IPS DF 6.9 (cell line): ENCODE measurements around the gene MYOZ3.

ENCODE experiments used
- DNase-seq: peaks from one replicate; pipeline ENCODE4 v3.0.0-alpha.2; 2013; ENCODE audit warnings: low read depth, low spot score
- H3K27ac ChIP-seq: one replicate; pipeline ENCODE4 v1.5.1; 2013; ENCODE audit warnings: low read length, control low read depth
- H3K27me3 ChIP-seq: 2 replicates; pipeline ENCODE4 v1.6.1; 2013; ENCODE audit warnings: mild to moderate bottlenecking, low read length; ENCODE audit not compliant: control insufficient read depth, insufficient read depth
- H3K36me3 ChIP-seq: 2 replicates; pipeline ENCODE4 v1.6.1; 2013; ENCODE audit warnings: low read length; ENCODE audit not compliant: control insufficient read depth, insufficient read depth
- H3K4me1 ChIP-seq: 2 replicates; pipeline ENCODE4 v1.6.1; 2013; ENCODE audit warnings: low read length; ENCODE audit not compliant: control insufficient read depth, insufficient read depth
- H3K4me3 ChIP-seq: 2 replicates; pipeline ENCODE4 v1.5.1; 2013; ENCODE audit warnings: mild to moderate bottlenecking, low read length
- H3K9me3 ChIP-seq: 2 replicates; pipeline ENCODE4 v1.6.1; 2013; ENCODE audit warnings: low read length, inconsistent platforms; ENCODE audit not compliant: control insufficient read depth, insufficient read depth
- WGBS: extraction: QIAGEN DNeasy Blood & Tissue Kit; methylation state at CpG from one replicate; pipeline ENCODE4 v1.1.7; 2013; ENCODE audit warnings: mixed read lengths, missing lambda C conversion rate; ENCODE audit not compliant: insufficient read length, insufficient coverage; 5-methylcytosine and 5-hydroxymethylcytosine counted together

The MYOZ3 gene

GRCh38 chr5:150618588-150619281 is 42.3 kb upstream of the MYOZ3 start:
- Histone ChIP-seq H3K27me3 (peaks cover under 1% of the 10 kb centered on the region; the same call in 1 of the 2 replicates), H3K9me3 (no peaks in the 10 kb centered on the region), H3K36me3 (no peaks in the 10 kb centered on the region), H3K4me3 (no peak overlapping the region), H3K27ac (no peak overlapping the region), H3K4me1 (0 out of 2 replicates have a peak, but pooled peaks cover 3% of the 10 kb centered on the region)
- WGBS: no CpG with 5 or more reads among the region's 17 CpGs
- no peak for DNase-seq

DNA sequence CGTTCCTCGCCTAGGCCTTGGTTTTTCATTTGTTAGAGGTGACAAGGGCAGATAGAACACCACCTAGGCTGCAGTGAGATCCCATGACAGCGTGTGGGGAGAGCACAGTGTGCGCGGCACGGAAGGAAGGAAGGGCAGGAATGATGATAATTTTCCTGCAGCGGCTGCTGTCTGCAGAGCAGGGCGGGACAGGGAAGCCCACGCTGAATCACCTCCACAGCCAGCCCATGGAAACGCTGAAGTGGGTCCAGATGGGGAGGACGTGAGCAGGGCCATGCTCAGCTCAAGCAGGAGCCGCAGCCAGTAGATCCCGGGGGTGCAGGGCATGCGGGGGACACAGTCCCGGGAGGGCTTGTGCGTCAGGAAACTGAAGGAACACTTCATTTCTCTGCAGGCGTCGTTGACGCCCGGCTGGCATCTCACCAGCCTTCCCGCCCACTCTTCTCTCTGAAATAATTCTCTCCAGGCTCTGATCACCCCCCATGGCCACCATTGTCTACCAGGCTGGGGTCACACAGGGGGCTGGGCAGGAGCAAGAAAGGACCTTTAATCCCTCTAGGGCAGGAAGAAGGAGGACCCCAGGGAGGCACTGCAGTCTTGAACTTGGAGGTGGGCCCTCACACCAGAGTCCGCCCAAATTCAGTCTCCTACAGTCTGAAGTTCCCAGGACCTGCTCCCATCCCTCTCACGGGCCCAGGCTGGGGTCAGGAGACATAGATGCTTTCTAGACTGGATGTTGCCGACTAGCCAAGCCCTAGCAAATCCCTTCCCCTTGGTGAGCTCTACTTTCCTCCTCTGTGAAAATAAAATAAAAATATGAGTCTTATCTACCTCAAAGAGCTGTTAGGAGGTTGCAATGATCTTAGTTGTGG is 41.5 kb upstream of the MYOZ3 start:
- DNase-seq: no peak

GRCh38 chr5:150621301-150621700 is 39.8 kb upstream of the MYOZ3 start:
- Histone ChIP-seq H3K9me3 (no peaks in the 10 kb centered on the region), H3K36me3 (no peaks in the 10 kb centered on the region), H3K27me3 (peaks cover 3% of the 10 kb centered on the region; the same call in 1 of the 2 replicates), H3K4me1 (peaks cover 3% of the 10 kb centered on the region), H3K4me3 (no peak overlapping the region), H3K27ac (no peak overlapping the region)
- no CpG with 5 or more reads among the region's 5 CpGs for WGBS
- DNase-seq: no peak

More for the DNA sequence above, 41.5 kb upstream of the MYOZ3 start:
- WGBS: no CpG with 5 or more reads among the region's 24 CpGs
- H3K27ac ChIP-seq: no peak overlapping the region
- no peaks in the 10 kb centered on the region for H3K9me3 ChIP-seq
- no peaks in the 10 kb centered on the region for H3K36me3 ChIP-seq
- H3K27me3 ChIP-seq: peaks cover 3% of the 10 kb centered on the region; the same call in 1 of the 2 replicates
- no peak overlapping the region for H3K4me3 ChIP-seq
- no peaks in the 10 kb centered on the region for H3K4me1 ChIP-seq

GRCh38 chr5:150622157-150622556 is 38.9 kb upstream of the MYOZ3 start:
- Histone ChIP-seq H3K9me3 (no peaks in the 10 kb centered on the region), H3K4me1 (peaks cover 3% of the 10 kb centered on the region), H3K4me3 (no peak overlapping the region), H3K36me3 (no peaks in the 10 kb centered on the region), H3K27me3 (peaks cover 3% of the 10 kb centered on the region; the same call in 1 of the 2 replicates), H3K27ac (no peak overlapping the region)
- DNase-seq: no peak
- no CpG with 5 or more reads among the region's 2 CpGs for WGBS

DNA sequence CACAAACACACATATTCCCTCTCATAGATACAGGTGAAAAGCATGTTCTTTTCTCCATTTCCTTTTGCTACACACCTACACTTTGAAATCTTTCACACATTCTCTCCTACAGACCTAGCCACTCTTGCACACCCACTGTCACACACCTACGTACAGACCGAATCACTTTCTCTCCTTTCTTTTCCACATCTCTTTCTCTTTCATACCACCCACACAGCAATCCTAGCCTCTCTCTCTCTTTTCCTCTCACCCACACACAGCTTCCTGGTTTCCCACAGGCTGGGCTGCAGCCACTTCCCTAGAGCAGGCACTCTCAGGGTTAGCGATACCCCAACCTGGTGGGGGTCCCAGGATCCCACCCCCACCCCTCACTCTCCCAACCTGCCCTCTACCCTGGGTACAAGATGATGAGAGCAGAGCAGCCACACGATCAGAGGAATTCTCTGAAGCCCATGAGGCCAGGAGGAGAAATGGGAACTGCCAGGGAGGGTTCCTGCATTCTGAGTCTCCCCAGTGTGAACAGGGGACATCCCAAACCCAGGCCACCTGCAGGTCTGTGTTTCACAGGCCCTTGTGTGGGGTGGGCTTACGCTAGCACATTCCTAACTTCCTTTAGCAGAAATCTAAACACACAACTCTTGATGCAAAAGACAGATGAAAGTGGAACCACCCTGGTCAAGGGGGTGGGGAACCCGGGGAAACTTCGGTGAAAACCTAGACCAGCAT is 37.7 kb upstream of the MYOZ3 start:
- Histone ChIP-seq H3K27ac (no peak overlapping the region), H3K4me1 (peaks cover 3% of the 10 kb centered on the region), H3K9me3 (no peaks in the 10 kb centered on the region), H3K4me3 (no peak overlapping the region), H3K27me3 (peaks cover 3% of the 10 kb centered on the region; the same call in 1 of the 2 replicates), H3K36me3 (no peaks in the 10 kb centered on the region)
- DNase-seq: no peak
- WGBS: 100% methylated on average over 2 of the region's 7 CpGs

- Histone ChIP-seq H3K4me3 (no peak overlapping the region; the same call in 1 of the 2 replicates), H3K36me3 (no peaks in the 10 kb centered on the region), H3K27me3 (peaks cover 3% of the 10 kb centered on the region; the same call in 1 of the 2 replicates), H3K4me1 (peaks cover 3% of the 10 kb centered on the region), H3K9me3 (no peaks in the 10 kb centered on the region), H3K27ac (no peak overlapping the region)
- no CpG with 5 or more reads among the region's 5 CpGs for whole genome bisulfite sequencing
- DNase-seq: no peak
Measured at GRCh38 chr5:150623878-150624216, 37.2 kb upstream of the MYOZ3 start.

DNA sequence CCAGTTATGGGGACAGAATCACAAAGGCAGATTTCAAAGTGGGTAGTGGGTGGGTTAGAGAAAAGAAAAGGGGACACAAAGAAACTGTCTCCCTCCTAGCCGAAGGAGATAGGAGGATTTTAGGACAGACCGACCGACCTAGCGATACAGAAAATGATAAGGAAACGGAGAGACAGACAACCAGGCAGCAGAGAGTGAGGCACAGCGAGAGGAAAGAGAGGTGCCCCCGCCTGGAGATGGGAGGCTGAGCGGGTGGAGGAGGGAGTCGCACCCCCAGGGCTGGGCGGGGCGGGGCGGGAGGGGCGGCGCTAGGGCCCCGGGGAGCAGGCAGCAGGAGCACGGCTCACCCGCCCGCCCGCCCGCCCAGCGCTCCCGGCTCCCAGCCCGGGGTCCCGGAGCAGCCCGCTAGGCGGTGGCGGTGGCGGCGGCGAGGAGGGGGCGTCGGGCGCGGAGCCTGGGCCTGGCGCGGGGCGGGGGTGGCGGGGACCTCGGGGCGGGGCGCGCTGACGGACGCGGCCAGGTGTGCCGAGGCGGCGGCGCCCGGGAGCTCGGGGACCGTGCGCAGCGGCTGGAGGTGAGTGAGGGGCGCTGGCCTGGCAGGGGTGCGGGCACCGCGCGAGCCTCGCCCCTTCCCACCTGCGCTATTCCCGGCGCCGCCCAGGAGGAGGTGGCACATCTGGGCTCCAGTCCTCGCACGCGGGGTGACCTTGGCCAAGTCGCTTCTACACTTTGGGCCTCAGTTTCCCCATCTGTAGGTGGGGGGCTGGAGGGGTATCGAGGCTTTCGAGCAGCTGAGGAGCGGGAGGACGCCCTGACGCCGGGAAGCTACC is 36.5 kb upstream of the MYOZ3 start:
- Histone ChIP-seq H3K4me1 (peaks cover 3% of the 10 kb centered on the region), H3K27ac (no peak overlapping the region), H3K36me3 (no peaks in the 10 kb centered on the region), H3K4me3 (peak overlapping the region; percentile 55; the same call in 1 of the 2 replicates), H3K27me3 (peaks cover 3% of the 10 kb centered on the region; the same call in 1 of the 2 replicates), H3K9me3 (no peaks in the 10 kb centered on the region)
- no peak for DNase-seq
- no CpG with 5 or more reads among the region's 74 CpGs for WGBS

- Histone ChIP-seq H3K4me1 (peaks cover 3% of the 10 kb centered on the region), H3K9me3 (no peaks in the 10 kb centered on the region), H3K4me3 (peak overlapping the region; percentile 55; the same call in 1 of the 2 replicates), H3K27me3 (peaks cover 3% of the 10 kb centered on the region; the same call in 1 of the 2 replicates), H3K27ac (no peak overlapping the region), H3K36me3 (no peaks in the 10 kb centered on the region)
- no peak for DNase-seq
- no CpG with 5 or more reads among the region's 19 CpGs for WGBS
Measured at GRCh38 chr5:150625164-150625535, 35.9 kb upstream of the MYOZ3 start.

- Histone ChIP-seq H3K9me3 (no peaks in the 10 kb centered on the region), H3K4me1 (peaks cover 3% of the 10 kb centered on the region), H3K36me3 (no peaks in the 10 kb centered on the region), H3K4me3 (no peak overlapping the region), H3K27ac (no peak overlapping the region), H3K27me3 (peaks cover 3% of the 10 kb centered on the region; the same call in 1 of the 2 replicates)
- WGBS: no CpG with 5 or more reads among the region's 10 CpGs
- no peak for DNase-seq
Measured at GRCh38 chr5:150625831-150626746, 35.0 kb upstream of the MYOZ3 start.
